ENCODE data around the gene TMEM139.

Gene TMEM139

GRCh38 chr7:143323653-143324052, 38.9 kb downstream of the TMEM139 start:
- DNase-seq (ENCODE audit: low spot score) = no peak

GRCh38 chr7:143325240-143325639, 40.5 kb downstream of the TMEM139 start:
- no peak for DNase-seq (ENCODE audit: low spot score)

DNA sequence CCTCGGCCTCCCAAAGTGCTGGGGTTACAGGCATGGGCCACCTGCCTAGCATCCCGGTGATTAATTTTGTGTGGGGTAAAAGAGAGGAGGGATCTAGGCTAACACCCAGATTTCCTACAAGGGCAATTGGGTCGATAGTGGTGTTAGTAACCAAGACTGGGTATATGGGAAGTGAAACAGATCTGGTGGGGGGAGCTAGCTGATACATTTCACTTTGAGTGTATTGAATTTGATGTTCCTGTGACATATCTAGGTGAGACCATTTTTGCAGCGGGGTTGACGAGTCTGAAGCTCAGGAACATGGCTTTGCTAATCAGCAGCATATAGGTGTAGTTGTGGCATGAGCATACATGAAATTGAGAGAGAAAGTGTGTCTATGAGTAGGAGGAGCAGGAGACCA, 43.1 kb downstream of the TMEM139 start:
- DNase-seq (ENCODE audit: low spot score) = no peak

DNA sequence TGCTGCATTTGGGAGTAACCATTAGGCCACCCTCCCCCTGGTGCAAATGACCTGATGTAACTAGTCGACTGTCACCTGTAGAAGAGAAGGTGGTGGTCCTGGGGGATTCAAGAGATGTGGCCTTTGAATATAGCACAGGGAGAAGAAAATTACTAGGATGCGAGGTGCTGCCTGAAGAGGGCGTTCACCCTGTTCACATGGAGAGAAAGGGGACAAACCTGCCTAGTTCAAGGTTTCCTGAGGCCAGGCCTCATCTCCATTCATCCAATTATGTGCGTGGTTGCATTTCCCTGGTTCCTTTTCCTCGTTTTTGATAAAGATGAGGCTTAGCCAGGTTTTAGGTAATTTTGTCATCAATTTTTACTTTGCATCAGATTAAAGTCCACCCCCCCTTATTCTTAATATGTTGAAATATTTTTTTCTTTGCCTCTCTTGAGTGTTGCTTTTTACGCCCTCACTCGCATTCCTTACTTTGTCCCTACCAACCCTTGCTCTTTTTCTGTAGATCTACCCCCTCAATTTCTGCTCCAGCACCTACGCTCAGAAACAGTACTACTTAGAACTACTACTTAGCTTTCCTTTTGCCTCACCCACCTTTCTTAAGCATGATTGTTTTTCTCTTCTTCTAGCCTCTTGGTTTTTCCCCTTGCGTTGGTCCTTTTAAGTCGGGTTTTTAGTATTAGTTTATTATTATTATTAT, 44.9 kb downstream of the TMEM139 start:
- no peak for DNase-seq (ENCODE audit: low spot score)

GRCh38 chr7:143331179-143331801, 46.5 kb downstream of the TMEM139 start:
- no peak for DNase-seq (ENCODE audit: low spot score)

- no peak for DNase-seq (ENCODE audit: low spot score)
These were observed 49.5 kb downstream of the TMEM139 start for GRCh38 chr7:143334244-143334643.

DNA sequence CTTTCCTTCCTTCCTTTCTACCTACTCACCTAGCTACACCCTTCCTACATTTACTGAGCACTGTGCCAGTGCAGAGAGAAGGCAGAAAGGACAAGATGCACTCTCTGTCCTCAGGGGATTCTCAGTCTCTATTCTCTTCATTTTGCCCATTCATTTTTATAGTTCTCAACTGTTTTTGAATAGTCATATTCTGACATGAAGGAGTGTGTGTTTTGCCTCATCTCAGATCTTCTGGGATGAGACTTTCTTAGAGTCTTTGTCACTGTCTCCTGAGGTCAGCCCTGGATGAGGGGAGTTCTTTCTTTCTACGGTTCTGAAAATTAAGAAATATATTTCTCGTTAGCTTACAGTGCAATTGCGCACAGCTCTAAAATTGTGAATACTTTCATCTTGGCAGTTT, 52.5 kb downstream of the TMEM139 start:
- no peak for DNase-seq (ENCODE audit: low spot score)
